Measurements from ENCODE around the gene HTT.

HTT gene

DNA sequence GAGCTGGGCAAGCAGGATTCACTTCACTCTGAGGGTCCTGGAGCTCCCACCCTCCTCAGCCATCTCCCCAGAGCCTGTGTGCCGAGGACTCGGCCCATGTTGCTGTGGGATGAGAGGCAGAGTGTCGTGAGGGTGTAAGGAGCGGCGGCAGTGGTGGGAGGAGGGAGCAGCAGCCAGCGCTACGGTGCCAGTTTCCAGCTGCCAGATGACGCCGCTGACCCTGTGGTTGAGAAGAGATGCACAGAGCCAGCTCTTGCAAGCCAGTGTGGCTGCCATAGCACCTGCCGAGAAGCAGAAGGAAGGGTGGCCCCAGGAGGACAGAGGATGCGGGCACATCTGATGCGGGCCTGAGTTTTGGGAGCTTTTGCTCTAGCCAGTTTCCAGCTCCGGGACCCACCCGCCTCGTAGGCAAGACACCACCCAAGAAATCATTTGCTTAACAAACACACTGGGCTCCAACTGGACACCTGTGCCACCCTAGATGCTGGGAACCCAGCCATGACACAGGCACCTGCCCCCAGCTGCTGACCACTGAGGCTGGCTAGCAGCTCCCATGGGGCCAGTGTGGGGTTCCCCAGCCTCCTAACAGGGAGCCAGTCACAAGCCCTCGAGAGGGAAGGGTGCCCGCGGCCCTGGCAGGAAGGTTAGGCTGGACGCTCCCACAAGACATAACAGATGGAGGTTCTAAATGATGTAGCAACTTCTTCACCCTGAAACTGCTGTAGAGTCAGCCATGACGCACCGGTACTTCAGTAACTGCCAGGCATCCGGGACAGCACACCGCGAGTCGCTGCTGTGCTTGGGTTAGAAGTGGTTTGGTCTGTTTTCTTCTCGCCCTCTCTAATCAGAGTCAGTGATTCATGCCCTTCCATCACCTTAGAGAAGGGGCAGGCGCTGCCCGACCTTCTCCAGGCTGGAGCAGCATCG is 183.3 kb downstream of the HTT start:
- no peak overlapping the region for H3K4ac ChIP-seq (ENCODE audit: low read length)
- H3K9ac ChIP-seq (ENCODE audit: low read depth, low read length, poor library complexity) = peak overlapping the region; percentile 2
- H3K79me1 ChIP-seq (ENCODE audit: low read depth, low read length) = no peaks in the 10 kb centered on the region
- no CpG with 5 or more reads among the region's 29 CpGs for WGBS, 2 donors (ENCODE audit: extremely low coverage in 2 of 2, insufficient read length in 2 of 2, insufficient replicate concordance in 1 of 2)
- H2AK5ac ChIP-seq (ENCODE audit: low read depth, low read length) = peak overlapping the region; percentile 74
- peak overlapping the region; percentile 80 for H3K23ac ChIP-seq (ENCODE audit: low read depth, low read length, poor library complexity)
- no peaks in the 10 kb centered on the region for H3K36me3 ChIP-seq (replicated peaks in 1 of 2; ENCODE audit: control insufficient read depth in 2 of 2, insufficient read depth in 2 of 2, low read length in 2 of 2)
- H3K4me3 ChIP-seq (ENCODE audit: low read length in 2 of 2) = no peak overlapping the region
- H4K8ac ChIP-seq (ENCODE audit: low read depth, low read length) = peak overlapping the region; percentile 4
- peak overlapping the region; percentile 89 for H2BK15ac ChIP-seq (ENCODE audit: low read length)
- DNase-seq (ENCODE audit: low spot score) = no peak
- no peak overlapping the region for H2BK120ac ChIP-seq (ENCODE audit: low read depth, low read length)
- H3K4me2 ChIP-seq (ENCODE audit: insufficient read depth, low read length, poor library complexity, severe bottlenecking) = no peak overlapping the region
- no peaks in the 10 kb centered on the region for H3K9me3 ChIP-seq (replicated peaks in 1 of 2; ENCODE audit: control insufficient read depth in 2 of 2, insufficient read depth in 1 of 2, low read depth in 1 of 2, low read length in 2 of 2)
- peak overlapping the region; percentile 71 for H3K14ac ChIP-seq (ENCODE audit: low read length)
- no peak overlapping the region for H3K27ac ChIP-seq (replicated peaks; ENCODE audit: low read length)
- H3K18ac ChIP-seq (ENCODE audit: low read length) = peak overlapping the region; percentile 38
- peak overlapping the region; percentile 53 for H2BK5ac ChIP-seq (ENCODE audit: low read length)
- H3K27me3 ChIP-seq (ENCODE audit: control insufficient read depth in 3 of 3, insufficient read depth in 3 of 3, low read depth in 1 of 3, low read length in 3 of 3) = peaks cover 0 to under 1% (median 0%) of the 10 kb centered on the region in 3 experiments
- H2AFZ ChIP-seq (ENCODE audit: low read length) = no peak overlapping the region
- H4K91ac ChIP-seq (ENCODE audit: low read depth, low read length, poor library complexity) = no peak overlapping the region
- H3K4me1 ChIP-seq (ENCODE audit: control insufficient read depth in 2 of 2, insufficient read depth in 1 of 2, low read depth in 1 of 2, low read length in 2 of 2) = peaks cover 6 to 8% of the 10 kb centered on the region in 2 donors
- H2BK12ac ChIP-seq (ENCODE audit: low read length) = no peak overlapping the region

DNA sequence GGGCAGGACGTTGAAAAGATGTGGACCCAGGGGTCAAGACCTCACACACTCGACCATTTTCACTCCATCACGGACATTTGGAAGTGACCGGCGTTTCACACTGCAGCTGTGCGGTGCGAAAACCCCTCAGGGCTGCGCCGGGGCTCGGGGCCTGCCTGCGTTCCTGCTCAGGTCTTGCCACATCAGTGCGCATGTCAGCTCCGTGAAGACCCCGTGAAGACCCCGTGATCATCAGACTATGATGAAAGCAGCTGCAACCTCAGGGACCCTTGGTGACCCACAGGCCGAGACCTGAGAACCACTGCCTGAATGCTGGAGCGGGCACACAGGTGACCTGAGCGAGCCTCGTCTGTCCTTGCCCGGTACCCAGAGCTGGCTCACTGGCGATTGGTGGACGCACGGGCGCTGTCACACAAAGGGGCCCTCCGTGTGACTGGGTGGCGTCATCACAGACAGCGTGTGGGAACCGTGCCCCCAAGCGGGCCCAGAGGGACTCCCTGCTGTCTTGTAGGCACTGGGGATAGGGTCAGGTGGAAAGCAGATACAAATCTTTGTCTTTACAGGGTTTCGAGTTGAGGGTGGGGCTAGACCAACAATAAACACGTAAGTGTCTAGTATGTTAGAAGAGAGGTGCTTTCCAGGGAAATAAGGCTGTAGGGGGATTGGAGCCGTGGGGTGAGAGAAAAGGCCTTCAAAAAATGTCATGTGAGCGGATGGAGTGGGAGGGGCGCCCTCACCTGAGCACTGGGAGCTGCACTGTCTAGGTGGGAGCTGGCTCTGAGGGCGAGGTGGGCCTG is 187.1 kb downstream of the HTT start:
- H2BK5ac ChIP-seq (ENCODE audit: low read length) = no peak overlapping the region
- no peak overlapping the region for H2BK120ac ChIP-seq (ENCODE audit: low read depth, low read length)
- no peak overlapping the region for H2AFZ ChIP-seq (ENCODE audit: low read length)
- no peak overlapping the region for H3K14ac ChIP-seq (ENCODE audit: low read length)
- H3K9ac ChIP-seq (ENCODE audit: low read depth, low read length, poor library complexity) = no peak overlapping the region
- peaks cover 0 to 3% (median 0%) of the 10 kb centered on the region in 3 experiments for H3K27me3 ChIP-seq (ENCODE audit: control insufficient read depth in 3 of 3, insufficient read depth in 3 of 3, low read depth in 1 of 3, low read length in 3 of 3)
- peak overlapping the region; percentile 33 for H3K18ac ChIP-seq (ENCODE audit: low read length)
- H2BK12ac ChIP-seq (ENCODE audit: low read length) = no peak overlapping the region
- H3K4me2 ChIP-seq (ENCODE audit: insufficient read depth, low read length, poor library complexity, severe bottlenecking) = no peak overlapping the region
- no peak overlapping the region for H3K27ac ChIP-seq (replicated peaks; ENCODE audit: low read length)
- no peaks in the 10 kb centered on the region for H3K79me1 ChIP-seq (ENCODE audit: low read depth, low read length)
- no peaks in the 10 kb centered on the region for H3K36me3 ChIP-seq (replicated peaks in 1 of 2; ENCODE audit: control insufficient read depth in 2 of 2, insufficient read depth in 2 of 2, low read length in 2 of 2)
- H3K4me3 ChIP-seq (ENCODE audit: low read length in 2 of 2) = no peak overlapping the region
- H3K9me3 ChIP-seq (replicated peaks in 1 of 2; ENCODE audit: control insufficient read depth in 2 of 2, insufficient read depth in 1 of 2, low read depth in 1 of 2, low read length in 2 of 2) = no peaks in the 10 kb centered on the region
- no CpG with 5 or more reads among the region's 35 CpGs for WGBS, 2 donors (ENCODE audit: extremely low coverage in 2 of 2, insufficient read length in 2 of 2, insufficient replicate concordance in 1 of 2)
- no peak for DNase-seq (ENCODE audit: low spot score)
- H4K8ac ChIP-seq (ENCODE audit: low read depth, low read length) = no peak overlapping the region
- H4K91ac ChIP-seq (ENCODE audit: low read depth, low read length, poor library complexity) = no peak overlapping the region
- peak overlapping the region; percentile 50 for H2AK5ac ChIP-seq (ENCODE audit: low read depth, low read length)
- no peaks in the 10 kb centered on the region for H3K4me1 ChIP-seq (ENCODE audit: control insufficient read depth in 2 of 2, insufficient read depth in 1 of 2, low read depth in 1 of 2, low read length in 2 of 2)
- no peak overlapping the region for H2BK15ac ChIP-seq (ENCODE audit: low read length)
- H3K4ac ChIP-seq (ENCODE audit: low read length) = no peak overlapping the region
- H3K23ac ChIP-seq (ENCODE audit: low read depth, low read length, poor library complexity) = peak overlapping the region; percentile 69

DNA sequence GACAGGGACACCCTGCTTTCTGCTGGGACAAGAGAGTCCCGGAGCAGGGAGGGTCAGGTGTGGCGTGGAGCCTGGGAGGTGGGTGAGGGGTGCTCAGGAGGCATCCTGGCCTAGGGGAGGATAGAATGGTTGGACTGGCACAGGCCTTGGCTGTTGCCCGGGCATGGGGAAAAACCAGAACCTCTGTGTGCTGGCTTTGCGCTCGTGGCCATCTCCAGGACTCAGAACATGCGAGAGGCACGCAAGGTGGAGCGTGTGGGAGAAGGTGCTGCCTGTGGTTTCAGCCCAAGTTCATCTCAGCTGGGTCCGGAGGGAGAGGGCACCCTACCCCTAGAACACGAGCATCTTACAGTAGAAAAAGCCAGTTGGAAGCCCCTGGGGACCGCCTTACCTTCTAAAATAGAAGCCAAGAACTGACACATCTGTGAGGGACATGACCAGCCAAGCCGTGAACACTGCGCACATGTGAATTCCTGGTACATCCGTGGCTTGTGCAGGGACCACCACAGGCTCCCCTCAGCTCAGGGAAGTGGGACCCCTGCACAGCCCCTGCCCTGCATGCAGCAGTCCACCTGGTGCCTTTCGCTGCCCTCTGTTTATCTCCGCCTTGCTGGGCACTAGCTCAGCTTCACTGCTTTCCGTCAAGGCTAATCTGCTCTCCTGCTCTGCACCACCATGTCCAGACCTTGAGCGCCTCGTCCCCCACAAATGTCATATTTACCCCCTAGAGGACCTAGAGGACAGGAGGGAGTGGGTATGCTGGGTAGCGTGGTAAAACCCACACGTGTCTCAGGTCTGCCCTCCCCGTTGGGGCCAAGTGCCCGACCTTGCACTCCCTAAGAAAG is 187.9 kb downstream of the HTT start:
- H3K79me1 ChIP-seq (ENCODE audit: low read depth, low read length) = no peaks in the 10 kb centered on the region
- H2AK5ac ChIP-seq (ENCODE audit: low read depth, low read length) = peak overlapping the region; percentile 50
- H2BK5ac ChIP-seq (ENCODE audit: low read length) = no peak overlapping the region
- H2AFZ ChIP-seq (ENCODE audit: low read length) = no peak overlapping the region
- peak overlapping the region in 1 of 2 donors; percentile 22 for H3K4me3 ChIP-seq (ENCODE audit: low read length in 2 of 2)
- H3K27ac ChIP-seq (replicated peaks; ENCODE audit: low read length) = no peak overlapping the region
- peaks cover 0 to 3% (median 0%) of the 10 kb centered on the region in 3 experiments for H3K27me3 ChIP-seq (ENCODE audit: control insufficient read depth in 3 of 3, insufficient read depth in 3 of 3, low read depth in 1 of 3, low read length in 3 of 3)
- peak overlapping the region; percentile 33 for H3K18ac ChIP-seq (ENCODE audit: low read length)
- peak overlapping the region; percentile 27 for H2BK15ac ChIP-seq (ENCODE audit: low read length)
- H3K4me2 ChIP-seq (ENCODE audit: insufficient read depth, low read length, poor library complexity, severe bottlenecking) = no peak overlapping the region
- no CpG with 5 or more reads among the region's 23 CpGs for WGBS, 2 donors (ENCODE audit: extremely low coverage in 2 of 2, insufficient read length in 2 of 2, insufficient replicate concordance in 1 of 2)
- H2BK120ac ChIP-seq (ENCODE audit: low read depth, low read length) = no peak overlapping the region
- no peak overlapping the region for H3K9ac ChIP-seq (ENCODE audit: low read depth, low read length, poor library complexity)
- H4K8ac ChIP-seq (ENCODE audit: low read depth, low read length) = no peak overlapping the region
- no peak overlapping the region for H4K91ac ChIP-seq (ENCODE audit: low read depth, low read length, poor library complexity)
- no peak overlapping the region for H2BK12ac ChIP-seq (ENCODE audit: low read length)
- peaks cover 0 to under 1% of the 10 kb centered on the region in 2 donors for H3K4me1 ChIP-seq (ENCODE audit: control insufficient read depth in 2 of 2, insufficient read depth in 1 of 2, low read depth in 1 of 2, low read length in 2 of 2)
- no peak overlapping the region for H3K4ac ChIP-seq (ENCODE audit: low read length)
- no peaks in the 10 kb centered on the region for H3K36me3 ChIP-seq (replicated peaks in 1 of 2; ENCODE audit: control insufficient read depth in 2 of 2, insufficient read depth in 2 of 2, low read length in 2 of 2)
- no peak for DNase-seq (ENCODE audit: low spot score)
- H3K14ac ChIP-seq (ENCODE audit: low read length) = peak overlapping the region; percentile 78
- H3K9me3 ChIP-seq (replicated peaks in 1 of 2; ENCODE audit: control insufficient read depth in 2 of 2, insufficient read depth in 1 of 2, low read depth in 1 of 2, low read length in 2 of 2) = no peaks in the 10 kb centered on the region
- peak overlapping the region; percentile 70 for H3K23ac ChIP-seq (ENCODE audit: low read depth, low read length, poor library complexity)
